OCI-LY7 (cell line): ENCODE measurements around the gene RAB31. TPM values are rescaled to one million over a fixed set of nuclear protein-coding genes. Genes with fewer than 3 reads are reported as not detected.
"Not testable (repeated sequence)": the region's sequence is repeated elsewhere in the genome, so short reads cannot be mapped to it uniquely, and the experiment has no call there.

Experiments used
- BruUV-seq: library from RNA; stranded (reverse); fragments of 400-500 nt; replicated peaks from 2 replicates; lab custom pipeline; 2021; lab: Mats Ljungman, UMichigan
- CTCF ChIA-PET: fragments of 300-600 bp; sonication (Branson Sonifier 250); formaldehyde crosslinking; loops from one replicate; lab custom pipeline; 2022; ENCODE audit warnings: antibody characterized with exemption; ENCODE audit not compliant: unreplicated experiment; lab: Charles Lee
- POLR2A ChIA-PET: fragments of 300-600 bp; sonication (Branson Sonifier 250); formaldehyde crosslinking; loops from one replicate; lab custom pipeline; 2022; ENCODE audit warnings: antibody characterized with exemption; lab: Charles Lee
- DNase-seq: peaks from one replicate; pipeline ENCODE4 v3.0.0-alpha.2; 2015; ENCODE audit warnings: low spot score
- H2AFZ ChIP-seq: fragments of 200-600 bp; sonication (generic), shearing (Covaris generic); 2 replicates; pipeline ENCODE4 v1.6.1; 2014; ENCODE audit warnings: mild to moderate bottlenecking, antibody characterized with exemption, low read length, moderate library complexity
- H3K27ac ChIP-seq: fragments of 200-600 bp; sonication (generic); 2 replicates; pipeline ENCODE4 v1.5.1; 2014; ENCODE audit warnings: mixed run types, low read depth, mild to moderate bottlenecking, moderate library complexity, low read length, inconsistent platforms; ENCODE audit not compliant: poor library complexity, severe bottlenecking
- H3K36me3 ChIP-seq: fragments of 200-600 bp; sonication (generic); 2 replicates; pipeline ENCODE4 v1.6.1; 2014; ENCODE audit warnings: mild to moderate bottlenecking, antibody characterized with exemption, low read length, moderate library complexity, mixed read lengths; ENCODE audit not compliant: insufficient read depth
- H3K4me1 ChIP-seq: fragments of 200-600 bp; sonication (generic); 2 replicates; pipeline ENCODE4 v1.5.1; 2014; ENCODE audit warnings: mild to moderate bottlenecking, low read length; ENCODE audit not compliant: insufficient read depth, poor library complexity, severe bottlenecking
- H3K4me2 ChIP-seq: fragments of 200-600 bp; sonication (generic); 2 replicates; pipeline ENCODE4 v1.6.1; 2014; ENCODE audit warnings: mild to moderate bottlenecking, low read length
- H3K4me3 ChIP-seq: fragments of 200-600 bp; sonication (generic); 2 replicates; pipeline ENCODE4 v1.5.1; 2014; ENCODE audit warnings: mild to moderate bottlenecking, low read depth, low read length; ENCODE audit not compliant: poor library complexity, severe bottlenecking
- H3K79me2 ChIP-seq: fragments of 200-600 bp; sonication (generic); 2 replicates; pipeline ENCODE4 v1.6.1; 2016; ENCODE audit warnings: low read depth, mild to moderate bottlenecking, low read length, moderate library complexity, mixed read lengths; ENCODE audit not compliant: insufficient read depth
- H3K9me2 ChIP-seq: fragments of 200-600 bp; sonication (generic); 2 replicates; pipeline ENCODE4 v1.6.1; 2016; ENCODE audit warnings: mild to moderate bottlenecking, low read length, mixed read lengths; ENCODE audit not compliant: insufficient read depth
- H3K9me3 ChIP-seq: fragments of 200-600 bp; sonication (generic); 2 replicates; pipeline ENCODE4 v1.6.1; 2014; ENCODE audit warnings: mild to moderate bottlenecking, mixed run types, low read length, mixed read lengths
- H4K20me1 ChIP-seq: fragments of 200-600 bp; sonication (generic); 2 replicates; pipeline ENCODE4 v1.6.1; 2014; ENCODE audit warnings: mild to moderate bottlenecking, antibody characterized with exemption, low read length, moderate library complexity, mixed read lengths; ENCODE audit not compliant: insufficient read depth
- CTCF ChIP-seq: fragments of 200-600 bp; sonication (generic); conservative IDR thresholded peaks from 2 replicates; pipeline ENCODE4 v1.5.1; 2014; ENCODE audit warnings: mild to moderate bottlenecking, antibody characterized with exemption, low read length, moderate library complexity, mixed read lengths
- EZH2phosphoT487 ChIP-seq: fragments of 200-600 bp; sonication (generic); IDR thresholded peaks from 2 replicates; pipeline ENCODE4 v1.6.1; 2018; ENCODE audit warnings: low read depth, borderline replicate concordance, mild to moderate bottlenecking, mixed run types, antibody characterized with exemption, low read length, moderate library complexity, mixed read lengths
- intact Hi-C: fragments of 100-400 bp; cut with micrococcal nuclease; formaldehyde crosslinking; loops from one replicate; pipeline ENCODE4 v1.10.0; 2022; ENCODE audit not compliant: unreplicated experiment
- total RNA-seq, 2 experiments: library from RNA; depleted of rRNA in 1 of 2; stranded (reverse); fragments of >200 nt in 1 of 2; shearing (Covaris generic) in 1 of 2; gene quantifications; 2 replicates each; pipeline ENCODE4 v1.2.3, GENCODE V29; 2014 to 2022

The RAB31 gene
- total RNA-seq, 2 experiments from 2014 or later: not detected

- Histone ChIP-seq H3K36me3 (no peaks in the 10 kb centered on the region), H3K9me3 (no peaks in the 10 kb centered on the region), H3K27ac (no peak overlapping the region), H3K79me2 (no peaks in the 10 kb centered on the region), H3K4me1 (no peaks in the 10 kb centered on the region), H4K20me1 (no peaks in the 10 kb centered on the region), H2AFZ (no peak overlapping the region), H3K4me3 (no peak overlapping the region), H3K4me2 (no peak overlapping the region), H3K9me2 (no peaks in the 10 kb centered on the region)
- ChIA-PET POLR2A (no interaction called here), CTCF (no interaction called here)
- TF ChIP-seq EZH2phosphoT487: no peak
- TF ChIP-seq CTCF: no peak
- DNase-seq: no peak
- no TSS peak for BruUV-seq
- intact Hi-C loops: no loop called here
Measured at GRCh38 chr18:9887992-9888391, 179.9 kb downstream of the RAB31 start.

DNA sequence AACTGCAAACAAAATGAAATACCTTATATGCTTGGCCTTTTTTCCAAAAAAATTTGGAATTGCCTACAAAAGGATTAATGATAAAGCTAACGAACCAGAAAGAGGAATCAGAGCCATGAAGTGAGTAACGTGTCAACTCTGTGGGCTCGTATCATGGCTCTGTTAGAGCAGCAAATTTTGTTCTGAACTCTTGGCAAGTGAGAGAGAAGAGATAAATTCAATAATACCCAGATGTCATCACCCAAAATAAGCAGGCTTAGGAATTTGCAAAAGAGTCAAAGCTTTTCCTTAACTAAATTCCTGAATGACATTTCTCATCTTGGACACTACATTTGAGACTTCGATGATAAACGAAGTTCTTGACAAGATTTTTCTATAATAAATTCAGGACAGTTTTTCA, 182.1 kb downstream of the RAB31 start:
- Histone ChIP-seq H3K9me3 (no peaks in the 10 kb centered on the region), H3K4me1 (no peaks in the 10 kb centered on the region), H4K20me1 (no peaks in the 10 kb centered on the region), H3K36me3 (no peaks in the 10 kb centered on the region), H3K9me2 (no peaks in the 10 kb centered on the region), H2AFZ (no peak overlapping the region), H3K79me2 (no peaks in the 10 kb centered on the region), H3K27ac (no peak overlapping the region), H3K4me3 (no peak overlapping the region), H3K4me2 (no peak overlapping the region)
- intact Hi-C loops: no loop called here
- no TSS peak for BruUV-seq
- CTCF ChIA-PET: no interaction called here
- no peak for TF ChIP-seq EZH2phosphoT487
- TF ChIP-seq CTCF: no peak
- POLR2A ChIA-PET: no interaction called here
- DNase-seq: no peak

GRCh38 chr18:9890957-9891356, 182.9 kb downstream of the RAB31 start:
- TF ChIP-seq CTCF (no peak), EZH2phosphoT487 (no peak)
- Histone ChIP-seq H4K20me1 (no peaks in the 10 kb centered on the region), H3K79me2 (no peaks in the 10 kb centered on the region), H3K27ac (no peak overlapping the region), H3K4me1 (no peaks in the 10 kb centered on the region), H3K36me3 (no peaks in the 10 kb centered on the region), H3K9me2 (no peaks in the 10 kb centered on the region), H3K4me2 (no peak overlapping the region), H3K4me3 (no peak overlapping the region), H2AFZ (no peak overlapping the region), H3K9me3 (no peaks in the 10 kb centered on the region)
- DNase-seq: no peak
- CTCF ChIA-PET: no interaction called here
- intact Hi-C loops: no loop called here
- POLR2A ChIA-PET: no interaction called here
- BruUV-seq: no TSS peak

DNA sequence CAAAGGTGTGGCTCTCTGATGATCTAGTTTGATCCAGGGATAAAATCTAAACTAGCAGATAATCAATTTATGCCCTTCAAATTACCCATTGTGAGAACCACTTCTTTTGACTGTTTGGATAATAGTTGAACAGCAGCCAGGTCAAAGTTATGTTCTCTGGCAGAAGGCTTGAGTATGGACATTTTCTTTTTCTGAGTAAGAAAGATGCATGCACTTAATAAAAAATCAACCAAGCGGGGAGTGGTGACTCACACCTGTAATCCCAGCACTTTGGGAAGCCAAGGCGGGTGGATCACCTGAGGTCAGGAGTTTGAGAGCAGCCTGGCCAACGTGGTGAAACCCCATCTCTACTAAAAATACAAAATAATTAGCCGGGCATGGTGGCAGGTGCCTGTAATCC, 183.4 kb downstream of the RAB31 start:
- BruUV-seq, intact Hi-C loops: not testable (repeated sequence)

More for the DNA sequence above, 183.4 kb downstream of the RAB31 start:
- H4K20me1 ChIP-seq, POLR2A ChIA-PET, H3K4me3 ChIP-seq, H3K9me3 ChIP-seq, H3K9me2 ChIP-seq, H2AFZ ChIP-seq, H3K27ac ChIP-seq, DNase-seq, H3K36me3 ChIP-seq, H3K4me2 ChIP-seq, H3K4me1 ChIP-seq, CTCF ChIA-PET, H3K79me2 ChIP-seq: not testable (repeated sequence)
